ENCODE results near the gene CAMTA1.

Gene CAMTA1

GRCh38 chr1:7585216-7585907 is 800.1 kb downstream of the CAMTA1 start:
- TF ChIP-seq ISL1 (CRISPR knock-in tag; IDR thresholded peaks at IDR 0.05): no peak
- no peak for TF ChIP-seq BACH2 (CRISPR knock-in tag; IDR thresholded peaks at IDR 0.05; ENCODE audit: borderline replicate concordance)
- no peak for TF ChIP-seq SNAI2 (CRISPR knock-in tag; IDR thresholded peaks at IDR 0.05)
- TF ChIP-seq OSR1 (CRISPR knock-in tag; IDR thresholded peaks at IDR 0.05): no peak
- TF ChIP-seq RARB (CRISPR knock-in tag; IDR thresholded peaks at IDR 0.05): no peak
- no peak for TF ChIP-seq ZFP3 (CRISPR knock-in tag; IDR thresholded peaks at IDR 0.05)
- no peak for TF ChIP-seq ARNTL (CRISPR knock-in tag; IDR thresholded peaks at IDR 0.05; ENCODE audit: borderline replicate concordance, low read depth)
- TF ChIP-seq ZNF565 (CRISPR knock-in tag; conservative IDR thresholded peaks at IDR 0.05; ENCODE audit: low read depth): no peak
- no peak for TF ChIP-seq ZNF70 (CRISPR knock-in tag; IDR thresholded peaks at IDR 0.05)
- TF ChIP-seq ZC3H10 (CRISPR knock-in tag; IDR thresholded peaks at IDR 0.05): no peak
- no peak for TF ChIP-seq ESRRG (CRISPR knock-in tag; IDR thresholded peaks at IDR 0.05)
- TF ChIP-seq ZNF8 (CRISPR knock-in tag; IDR thresholded peaks at IDR 0.05): no peak
- no peak for TF ChIP-seq TCF4 (CRISPR knock-in tag; IDR thresholded peaks at IDR 0.05; ENCODE audit: borderline replicate concordance)
- TF ChIP-seq CSDC2 (CRISPR knock-in tag; IDR thresholded peaks at IDR 0.05): no peak
- TF ChIP-seq GLIS3 (CRISPR knock-in tag; IDR thresholded peaks at IDR 0.05): no peak
- no peak for TF ChIP-seq TOX (CRISPR knock-in tag; IDR thresholded peaks at IDR 0.05; ENCODE audit: borderline replicate concordance)
- TF ChIP-seq PATZ1 (CRISPR knock-in tag; IDR thresholded peaks at IDR 0.05; ENCODE audit: borderline replicate concordance): no peak
- TF ChIP-seq CSRNP3 (CRISPR knock-in tag; IDR thresholded peaks at IDR 0.05): no peak
- no peak for ATAC-seq

- TF ChIP-seq SNAI2 (CRISPR knock-in tag; IDR thresholded peaks at IDR 0.05) (no peak), ZFP3 (CRISPR knock-in tag; IDR thresholded peaks at IDR 0.05) (no peak), ZNF8 (CRISPR knock-in tag; IDR thresholded peaks at IDR 0.05) (no peak), TOX (CRISPR knock-in tag; IDR thresholded peaks at IDR 0.05; ENCODE audit: borderline replicate concordance) (no peak), POU6F1 (CRISPR knock-in tag; IDR thresholded peaks at IDR 0.05; ENCODE audit: borderline replicate concordance, low read depth) (no peak), TCF4 (CRISPR knock-in tag; IDR thresholded peaks at IDR 0.05; ENCODE audit: borderline replicate concordance) (no peak), ISL1 (CRISPR knock-in tag; IDR thresholded peaks at IDR 0.05) (no peak), TSHZ2 (CRISPR knock-in tag; IDR thresholded peaks at IDR 0.05) (no peak), CSRNP3 (CRISPR knock-in tag; IDR thresholded peaks at IDR 0.05) (no peak), PPARA (CRISPR knock-in tag; IDR thresholded peaks at IDR 0.05; ENCODE audit: borderline replicate concordance) (no peak), CSDC2 (CRISPR knock-in tag; IDR thresholded peaks at IDR 0.05) (no peak), ESRRG (CRISPR knock-in tag; IDR thresholded peaks at IDR 0.05) (no peak), ZNF565 (CRISPR knock-in tag; conservative IDR thresholded peaks at IDR 0.05; ENCODE audit: low read depth) (no peak), ZNF70 (CRISPR knock-in tag; IDR thresholded peaks at IDR 0.05) (no peak), ARNTL (CRISPR knock-in tag; IDR thresholded peaks at IDR 0.05; ENCODE audit: borderline replicate concordance, low read depth) (no peak), GLIS3 (CRISPR knock-in tag; IDR thresholded peaks at IDR 0.05) (no peak), RARB (CRISPR knock-in tag; IDR thresholded peaks at IDR 0.05) (no peak), ZC3H10 (CRISPR knock-in tag; IDR thresholded peaks at IDR 0.05) (no peak), ZFP30 (CRISPR knock-in tag; IDR thresholded peaks at IDR 0.05) (no peak)
- ATAC-seq: no peak; the same call in 2 of the 3 replicates
Measured at GRCh38 chr1:7586031-7586941, 801.0 kb downstream of the CAMTA1 start.
